Natural killer cell (primary cell): ENCODE data around the gene MYPN. TPM values are rescaled to one million over a fixed set of nuclear protein-coding genes. Genes with fewer than 3 reads are reported as not detected.
A peak's percentile ranks its signal among the peaks of the same experiment; 100 is the strongest.

ENCODE experiments used
- ATAC-seq, 3 donors: fragments of 150-1000 bp in 2 of 3; fragments of 200-7000 bp in 1 of 3; cut with Tn5 transposase; 1 replicate in 1 of 3; 2 replicates in 2 of 3; pipeline ENCODE4 v1.10.0; 2021; ENCODE audit warnings: mild to moderate bottlenecking in 2 of 3, moderate library complexity in 2 of 3
- DNase-seq, 2 donors: peaks; one replicate each; pipeline versions ENCODE4 v3.0.0 to v3.0.0-alpha.2; 2013 to 2021; ENCODE audit warnings: mixed read lengths in 1 of 2
- H3K27ac ChIP-seq: one replicate; pipeline ENCODE4 v1.5.1; 2013; ENCODE audit warnings: mild to moderate bottlenecking, low read length
- H3K27me3 ChIP-seq: one replicate; pipeline ENCODE4 v1.6.1; 2013; ENCODE audit warnings: low read length; ENCODE audit not compliant: control insufficient read depth, insufficient read depth
- H3K36me3 ChIP-seq: one replicate; pipeline ENCODE4 v1.6.1; 2013; ENCODE audit warnings: low read length; ENCODE audit not compliant: control insufficient read depth, insufficient read depth
- H3K4me1 ChIP-seq: one replicate; pipeline ENCODE4 v1.6.1; 2013; ENCODE audit warnings: low read length; ENCODE audit not compliant: control insufficient read depth, insufficient read depth
- H3K4me3 ChIP-seq: one replicate; pipeline ENCODE4 v1.5.1; 2013; ENCODE audit warnings: low read length
- H3K9me3 ChIP-seq: one replicate; pipeline ENCODE4 v1.6.1; 2013; ENCODE audit warnings: low read length; ENCODE audit not compliant: control insufficient read depth, insufficient read depth
- H3K27ac Mint-ChIP-seq, 2 donors: one replicate each; pipeline ENCODE4 v1.8.0; 2022; ENCODE audit warnings: mild to moderate bottlenecking in 2 of 2, mixed read lengths in 2 of 2, moderate library complexity in 1 of 2
- H3K27me3 Mint-ChIP-seq, 2 donors: one replicate each; pipeline ENCODE4 v1.8.0; 2022; ENCODE audit warnings: low read depth in 2 of 2, mixed read lengths in 2 of 2
- H3K36me3 Mint-ChIP-seq: one replicate; pipeline ENCODE4 v1.8.0; 2022; ENCODE audit warnings: mixed read lengths
- H3K4me1 Mint-ChIP-seq, 2 donors: one replicate each; pipeline ENCODE4 v1.8.0; 2022; ENCODE audit warnings: mixed read lengths in 2 of 2
- H3K4me3 Mint-ChIP-seq: one replicate; pipeline ENCODE4 v1.8.0; 2022; ENCODE audit warnings: mild to moderate bottlenecking, moderate library complexity, mixed read lengths
- H3K9me3 Mint-ChIP-seq, 2 donors: one replicate each; pipeline ENCODE4 v1.8.0; 2022; ENCODE audit warnings: mixed read lengths in 2 of 2
- WGBS: methylation state at CpG from one replicate; pipeline ENCODE4 v1.1.7; 2013; ENCODE audit warnings: missing lambda C conversion rate; ENCODE audit not compliant: insufficient coverage; 5-methylcytosine and 5-hydroxymethylcytosine counted together
- intact Hi-C: fragments of 100-400 bp; cut with micrococcal nuclease; formaldehyde crosslinking; loops from one replicate; pipeline ENCODE4 v1.14.2; 2022
- total RNA-seq, 4 donors: library from RNA; stranded (reverse); fragments of 120-200 nt in 1 of 4; gene quantifications; one replicate each; pipeline versions ENCODE4 v1.2.3 to v1.2.4, GENCODE V29; 2013 to 2022
- TF ChIP-seq, protein P1 (sequence below): fragments of 200-600 bp; IDR thresholded peaks from one replicate; pipeline ENCODE4 v1.8.0; 2022; ENCODE audit warnings: antibody characterized with exemption

Gene MYPN
- total RNA-seq, 3 donors from 2014 or later (not counting 1 experiment from before 2014, with no cell fraction given) = not detected

DNA sequence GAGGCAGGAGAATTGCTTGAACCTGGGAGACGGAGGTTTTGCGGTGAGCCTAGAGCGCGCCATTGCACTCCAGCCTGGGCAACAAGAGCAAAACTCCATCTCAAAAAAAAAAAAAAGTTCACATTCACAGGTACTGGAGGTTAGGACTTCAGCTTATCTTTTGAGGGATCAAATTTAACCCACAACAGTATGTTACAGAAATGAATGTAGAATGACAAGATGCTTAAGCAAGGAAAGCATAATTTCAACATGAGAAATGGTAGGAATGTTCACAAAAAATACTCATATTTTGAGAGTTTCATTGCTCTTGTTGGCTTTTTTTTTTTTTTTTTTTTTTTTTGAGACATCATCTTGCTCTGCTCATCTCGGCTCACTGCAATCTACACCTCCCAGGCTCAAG is 32.3 kb upstream of the MYPN start:
- H3K36me3 ChIP-seq = peaks cover 2% of the 10 kb centered on the region
- H3K36me3 Mint-ChIP-seq = no peaks in the 10 kb centered on the region
- intact Hi-C loops = loop anchor here (10.0 kb wide), 1 partner anchor 312 kb away; no protein-coding TSS in a partner anchor
- H3K4me3 Mint-ChIP-seq = peak overlapping the region; percentile 9
- ATAC-seq = no peak
- DNase-seq = no peak
- peaks cover 5% of the 10 kb centered on the region for H3K4me1 ChIP-seq
- H3K27me3 Mint-ChIP-seq = peaks cover 0 to 6% of the 10 kb centered on the region in 2 donors
- no peak overlapping the region for H3K27ac ChIP-seq
- no peak overlapping the region for H3K4me3 ChIP-seq
- H3K4me1 Mint-ChIP-seq = peaks cover 21 to 22% of the 10 kb centered on the region in 2 donors
- H3K9me3 ChIP-seq = no peaks in the 10 kb centered on the region
- no peaks in the 10 kb centered on the region for H3K27me3 ChIP-seq
- WGBS = 100% methylated on average over 5 of the region's 5 CpGs
- H3K27ac Mint-ChIP-seq = no peak overlapping the region
- TF ChIP-seq, protein P1, sequence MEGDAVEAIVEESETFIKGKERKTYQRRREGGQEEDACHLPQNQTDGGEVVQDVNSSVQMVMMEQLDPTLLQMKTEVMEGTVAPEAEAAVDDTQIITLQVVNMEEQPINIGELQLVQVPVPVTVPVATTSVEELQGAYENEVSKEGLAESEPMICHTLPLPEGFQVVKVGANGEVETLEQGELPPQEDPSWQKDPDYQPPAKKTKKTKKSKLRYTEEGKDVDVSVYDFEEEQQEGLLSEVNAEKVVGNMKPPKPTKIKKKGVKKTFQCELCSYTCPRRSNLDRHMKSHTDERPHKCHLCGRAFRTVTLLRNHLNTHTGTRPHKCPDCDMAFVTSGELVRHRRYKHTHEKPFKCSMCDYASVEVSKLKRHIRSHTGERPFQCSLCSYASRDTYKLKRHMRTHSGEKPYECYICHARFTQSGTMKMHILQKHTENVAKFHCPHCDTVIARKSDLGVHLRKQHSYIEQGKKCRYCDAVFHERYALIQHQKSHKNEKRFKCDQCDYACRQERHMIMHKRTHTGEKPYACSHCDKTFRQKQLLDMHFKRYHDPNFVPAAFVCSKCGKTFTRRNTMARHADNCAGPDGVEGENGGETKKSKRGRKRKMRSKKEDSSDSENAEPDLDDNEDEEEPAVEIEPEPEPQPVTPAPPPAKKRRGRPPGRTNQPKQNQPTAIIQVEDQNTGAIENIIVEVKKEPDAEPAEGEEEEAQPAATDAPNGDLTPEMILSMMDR = no peak
- H3K9me3 Mint-ChIP-seq = no peaks in the 10 kb centered on the region

DNA sequence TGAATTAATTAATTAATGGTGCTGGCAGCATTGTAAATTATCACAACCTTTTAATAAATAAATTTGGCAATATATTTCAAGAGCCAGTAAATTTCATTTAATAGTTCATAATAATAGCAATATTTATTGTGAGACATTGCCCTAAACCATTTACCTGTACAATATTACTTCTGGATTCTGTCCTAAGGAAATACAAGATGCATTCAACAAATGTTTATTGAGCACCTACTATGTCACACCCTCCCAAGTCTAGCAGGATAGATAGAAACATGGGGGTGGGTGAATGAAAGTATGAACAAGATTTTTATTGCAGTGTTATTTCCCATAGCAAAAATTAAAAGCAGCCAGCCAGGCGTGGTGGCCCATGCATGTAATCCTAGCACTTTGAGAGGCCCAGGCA is 29.9 kb upstream of the MYPN start:
- H3K4me3 ChIP-seq = no peak overlapping the region
- ATAC-seq = no peak
- WGBS = 94% methylated on average over 1 of the region's 1 CpG
- Mint-ChIP-seq H3K36me3 (no peaks in the 10 kb centered on the region), H3K27ac (no peak overlapping the region), H3K4me1 (peaks cover under 1 to 4% of the 10 kb centered on the region in 2 donors), H3K9me3 (no peaks in the 10 kb centered on the region), H3K4me3 (no peak overlapping the region), H3K27me3 (peaks cover 9 to 10% of the 10 kb centered on the region in 2 donors)
- H3K9me3 ChIP-seq = no peaks in the 10 kb centered on the region
- intact Hi-C loops = loop anchor here (10.0 kb wide), 1 partner anchor 315 kb away; no protein-coding TSS in a partner anchor
- TF ChIP-seq, protein P1 = no peak
- peaks cover 5% of the 10 kb centered on the region for H3K4me1 ChIP-seq
- H3K36me3 ChIP-seq = no peaks in the 10 kb centered on the region
- H3K27ac ChIP-seq = no peak overlapping the region
- no peak for DNase-seq
- peaks cover 2% of the 10 kb centered on the region for H3K27me3 ChIP-seq

DNA sequence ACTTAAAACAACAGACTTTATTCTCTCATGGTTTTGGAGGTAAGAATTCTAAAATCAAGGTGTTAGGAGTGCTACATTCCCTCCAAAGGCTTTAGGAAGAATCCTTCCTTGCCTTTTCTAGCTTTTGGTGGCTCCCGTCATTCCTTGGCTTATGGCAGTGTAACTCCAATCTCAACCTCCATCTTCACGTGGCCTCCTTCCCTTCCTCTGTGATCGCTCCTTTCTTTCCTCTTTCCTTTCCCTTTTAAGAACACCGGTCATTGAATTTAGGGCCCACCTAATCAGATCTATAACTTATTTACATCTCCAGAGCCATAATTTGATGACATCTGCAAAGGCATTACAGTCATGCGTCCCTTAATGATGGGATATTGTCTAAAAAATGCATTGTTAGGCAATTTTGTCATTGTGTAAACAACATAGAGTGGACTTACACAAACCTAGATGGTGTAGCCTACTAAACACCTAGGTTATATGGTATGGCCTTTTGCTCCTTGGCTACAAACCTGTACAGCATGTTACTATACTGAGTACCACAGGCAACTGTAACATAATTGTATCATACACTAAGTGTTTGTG is 28.3 kb upstream of the MYPN start:
- WGBS = 95% methylated on average over 5 of the region's 5 CpGs
- Histone ChIP-seq H3K9me3 (no peaks in the 10 kb centered on the region), H3K36me3 (no peaks in the 10 kb centered on the region), H3K27ac (no peak overlapping the region), H3K4me3 (no peak overlapping the region), H3K4me1 (no peaks in the 10 kb centered on the region), H3K27me3 (peaks cover 2% of the 10 kb centered on the region)
- Mint-ChIP-seq H3K36me3 (no peaks in the 10 kb centered on the region), H3K9me3 (no peaks in the 10 kb centered on the region), H3K27me3 (peaks cover 10 to 12% of the 10 kb centered on the region in 2 donors), H3K4me3 (no peak overlapping the region), H3K4me1 (no peaks in the 10 kb centered on the region), H3K27ac (no peak overlapping the region)
- intact Hi-C loops = no loop called here
- DNase-seq (no peak), ATAC-seq (no peak)
- TF ChIP-seq, protein P1 = no peak

DNA sequence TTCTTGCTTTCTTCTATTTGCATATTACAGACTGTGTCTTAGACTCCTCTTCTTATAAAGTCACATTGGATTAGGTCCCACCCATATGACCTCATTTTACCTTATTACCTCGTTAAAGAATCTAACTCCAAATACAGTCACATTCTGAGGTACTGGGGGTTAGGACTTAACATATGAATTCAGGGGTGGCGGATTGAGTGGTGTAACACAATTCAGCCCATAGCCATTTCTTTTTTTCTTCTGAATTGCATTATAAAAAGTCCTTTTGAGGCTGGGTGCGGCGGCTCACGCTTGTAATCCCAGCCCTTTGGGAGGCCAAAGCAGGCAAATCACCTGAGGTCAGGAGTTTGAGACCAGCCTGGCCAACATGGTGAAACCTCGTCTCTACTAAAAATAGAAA is 27.4 kb upstream of the MYPN start:
- Mint-ChIP-seq H3K4me3 (no peak overlapping the region), H3K27ac (no peak overlapping the region), H3K9me3 (no peaks in the 10 kb centered on the region), H3K4me1 (no peaks in the 10 kb centered on the region), H3K36me3 (no peaks in the 10 kb centered on the region), H3K27me3 (peaks cover 10 to 17% of the 10 kb centered on the region in 2 donors)
- H3K36me3 ChIP-seq = no peaks in the 10 kb centered on the region
- no peaks in the 10 kb centered on the region for H3K9me3 ChIP-seq
- H3K27me3 ChIP-seq = peaks cover 2% of the 10 kb centered on the region
- no peak for ATAC-seq
- intact Hi-C loops = no loop called here
- TF ChIP-seq, protein P1 = no peak
- H3K4me3 ChIP-seq = no peak overlapping the region
- no peaks in the 10 kb centered on the region for H3K4me1 ChIP-seq
- H3K27ac ChIP-seq = no peak overlapping the region
- 98% methylated on average over 5 of the region's 6 CpGs for WGBS
- no peak for DNase-seq
